Lower leg skin (tissue), 3 donors: Measurements from ENCODE around the gene ARMC5.

Experiments
- CTCF ChIP-seq, 3 donors: fragments of 450-650 bp; IDR thresholded peaks; one replicate each; pipeline ENCODE4 v1.5.1; 2016; ENCODE audit warnings: antibody characterized with exemption in 3 of 3, mild to moderate bottlenecking in 3 of 3, moderate library complexity in 2 of 3
- POLR2A ChIP-seq, 2 donors: fragments of 450-650 bp; IDR thresholded peaks; one replicate each; pipeline ENCODE4 v1.6.1; 2016 to 2017; ENCODE audit warnings: antibody characterized with exemption in 2 of 2, mild to moderate bottlenecking in 1 of 2, moderate library complexity in 1 of 2

- TF ChIP-seq CTCF (IDR thresholded peaks at IDR 0.05), result no peak
- no peak for TF ChIP-seq POLR2A (IDR thresholded peaks at IDR 0.05)
These were observed 22.9 kb upstream of the ARMC5 start for GRCh38 chr16:31436221-31437045.
